ENCODE measurements around the gene TCTN2. TPM values are rescaled to one million over a fixed set of nuclear protein-coding genes. Genes with fewer than 3 reads are reported as not detected.

The TCTN2 gene
- total RNA-seq, 2 experiments from 2014 or later: 4.7 to 7.8 TPM

DNA sequence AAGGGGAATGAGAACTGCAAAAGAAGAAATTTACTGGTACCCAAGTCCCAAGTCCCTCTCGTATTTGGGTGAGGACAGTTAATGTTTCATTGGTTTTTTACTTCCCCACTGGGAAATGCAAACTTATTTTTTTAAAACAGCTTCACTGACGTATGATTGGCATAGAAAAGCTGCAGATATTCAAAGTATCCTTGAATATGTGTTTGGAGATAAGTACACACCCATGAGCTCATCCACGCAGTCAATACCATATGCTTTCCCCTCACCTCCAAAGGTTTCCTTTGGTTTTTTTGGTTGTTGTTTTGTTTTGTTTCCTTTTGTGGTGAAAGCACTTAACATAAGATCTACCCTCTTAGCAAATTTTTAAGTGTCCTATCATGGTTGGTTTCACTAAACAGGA lies 13.1 kb downstream of the TCTN2 start:
- Histone ChIP-seq H3K27ac (ENCODE audit: low read depth, low read length, poor library complexity, severe bottlenecking) (no peak overlapping the region), H3K4me3 (ENCODE audit: low read depth, low read length, poor library complexity, severe bottlenecking) (no peak overlapping the region), H3K79me2 (ENCODE audit: insufficient read depth, low read depth, low read length) (no peaks in the 10 kb centered on the region), H3K9me3 (ENCODE audit: low read length) (no peaks in the 10 kb centered on the region), H2AFZ (ENCODE audit: low read length) (no peak overlapping the region), H3K4me2 (ENCODE audit: low read length) (no peak overlapping the region), H3K4me1 (ENCODE audit: insufficient read depth, low read length, poor library complexity, severe bottlenecking) (no peaks in the 10 kb centered on the region), H3K9me2 (ENCODE audit: insufficient read depth, low read length) (no peaks in the 10 kb centered on the region), H3K36me3 (ENCODE audit: insufficient read depth, low read length) (no peaks in the 10 kb centered on the region; the same call in 1 of the 2 replicates), H4K20me1 (ENCODE audit: insufficient read depth, low read length) (no peaks in the 10 kb centered on the region)
- TF ChIP-seq, protein P1, sequence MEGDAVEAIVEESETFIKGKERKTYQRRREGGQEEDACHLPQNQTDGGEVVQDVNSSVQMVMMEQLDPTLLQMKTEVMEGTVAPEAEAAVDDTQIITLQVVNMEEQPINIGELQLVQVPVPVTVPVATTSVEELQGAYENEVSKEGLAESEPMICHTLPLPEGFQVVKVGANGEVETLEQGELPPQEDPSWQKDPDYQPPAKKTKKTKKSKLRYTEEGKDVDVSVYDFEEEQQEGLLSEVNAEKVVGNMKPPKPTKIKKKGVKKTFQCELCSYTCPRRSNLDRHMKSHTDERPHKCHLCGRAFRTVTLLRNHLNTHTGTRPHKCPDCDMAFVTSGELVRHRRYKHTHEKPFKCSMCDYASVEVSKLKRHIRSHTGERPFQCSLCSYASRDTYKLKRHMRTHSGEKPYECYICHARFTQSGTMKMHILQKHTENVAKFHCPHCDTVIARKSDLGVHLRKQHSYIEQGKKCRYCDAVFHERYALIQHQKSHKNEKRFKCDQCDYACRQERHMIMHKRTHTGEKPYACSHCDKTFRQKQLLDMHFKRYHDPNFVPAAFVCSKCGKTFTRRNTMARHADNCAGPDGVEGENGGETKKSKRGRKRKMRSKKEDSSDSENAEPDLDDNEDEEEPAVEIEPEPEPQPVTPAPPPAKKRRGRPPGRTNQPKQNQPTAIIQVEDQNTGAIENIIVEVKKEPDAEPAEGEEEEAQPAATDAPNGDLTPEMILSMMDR (conservative IDR thresholded peaks at IDR 0.05; ENCODE audit: low read length): no peak
- TF ChIP-seq EZH2phosphoT487 (IDR thresholded peaks at IDR 0.05; ENCODE audit: borderline replicate concordance, low read depth, low read length): no peak
- no TSS peak for BruUV-seq (replicated peaks)
- ChIA-PET CTCF (ENCODE audit: unreplicated experiment) (no interaction called here), POLR2A (no interaction called here)
- DNase-seq (ENCODE audit: low spot score): no peak
- intact Hi-C loops (cut with micrococcal nuclease; ENCODE audit: unreplicated experiment): no loop called here

- no peak for DNase-seq (ENCODE audit: low spot score)
- BruUV-seq (replicated peaks): no TSS peak
- TF ChIP-seq EZH2phosphoT487 (IDR thresholded peaks at IDR 0.05; ENCODE audit: borderline replicate concordance, low read depth, low read length): no peak
- TF ChIP-seq, protein P1 (conservative IDR thresholded peaks at IDR 0.05; ENCODE audit: low read length): no peak
- no peaks in the 10 kb centered on the region for H3K9me2 ChIP-seq (ENCODE audit: insufficient read depth, low read length)
- intact Hi-C loops (cut with micrococcal nuclease; ENCODE audit: unreplicated experiment): no loop called here
- no peaks in the 10 kb centered on the region for H3K79me2 ChIP-seq (ENCODE audit: insufficient read depth, low read depth, low read length)
- H3K36me3 ChIP-seq (ENCODE audit: insufficient read depth, low read length): no peaks in the 10 kb centered on the region
- CTCF ChIA-PET (ENCODE audit: unreplicated experiment): no interaction called here
- no peaks in the 10 kb centered on the region for H4K20me1 ChIP-seq (ENCODE audit: insufficient read depth, low read length)
- no peak overlapping the region for H3K27ac ChIP-seq (ENCODE audit: low read depth, low read length, poor library complexity, severe bottlenecking)
- POLR2A ChIA-PET: no interaction called here
- H3K4me3 ChIP-seq (ENCODE audit: low read depth, low read length, poor library complexity, severe bottlenecking): no peak overlapping the region
- H3K4me2 ChIP-seq (ENCODE audit: low read length): no peak overlapping the region
- no peaks in the 10 kb centered on the region for H3K9me3 ChIP-seq (ENCODE audit: low read length)
- H2AFZ ChIP-seq (ENCODE audit: low read length): no peak overlapping the region
- H3K4me1 ChIP-seq (ENCODE audit: insufficient read depth, low read length, poor library complexity, severe bottlenecking): no peaks in the 10 kb centered on the region
Observed at GRCh38 chr12:123686636-123687190, 15.8 kb downstream of the TCTN2 start.

- CTCF ChIA-PET (ENCODE audit: unreplicated experiment): no interaction called here
- no peaks in the 10 kb centered on the region for H3K79me2 ChIP-seq (ENCODE audit: insufficient read depth, low read depth, low read length)
- H3K36me3 ChIP-seq (ENCODE audit: insufficient read depth, low read length): no peaks in the 10 kb centered on the region
- H3K27ac ChIP-seq (ENCODE audit: low read depth, low read length, poor library complexity, severe bottlenecking): no peak overlapping the region
- H3K4me1 ChIP-seq (ENCODE audit: insufficient read depth, low read length, poor library complexity, severe bottlenecking): no peaks in the 10 kb centered on the region
- POLR2A ChIA-PET: no interaction called here
- no peak overlapping the region for H3K4me2 ChIP-seq (ENCODE audit: low read length)
- H3K9me2 ChIP-seq (ENCODE audit: insufficient read depth, low read length): no peaks in the 10 kb centered on the region
- intact Hi-C loops (cut with micrococcal nuclease; ENCODE audit: unreplicated experiment): no loop called here
- no peak for DNase-seq (ENCODE audit: low spot score)
- TF ChIP-seq EZH2phosphoT487 (IDR thresholded peaks at IDR 0.05; ENCODE audit: borderline replicate concordance, low read depth, low read length): no peak
- TF ChIP-seq, protein P1 (conservative IDR thresholded peaks at IDR 0.05; ENCODE audit: low read length): no peak
- no peaks in the 10 kb centered on the region for H3K9me3 ChIP-seq (ENCODE audit: low read length)
- H4K20me1 ChIP-seq (ENCODE audit: insufficient read depth, low read length): no peaks in the 10 kb centered on the region
- H3K4me3 ChIP-seq (ENCODE audit: low read depth, low read length, poor library complexity, severe bottlenecking): no peak overlapping the region
- BruUV-seq (replicated peaks): no TSS peak
- no peak overlapping the region for H2AFZ ChIP-seq (ENCODE audit: low read length)
Observed at GRCh38 chr12:123690191-123690840, 19.4 kb downstream of the TCTN2 start.
